RWPE2 (cell line): Measurements from ENCODE around the gene SEC16B.

ENCODE experiments used
- ATAC-seq: fragments of 200-7000 bp; cut with Tn5 transposase; 3 replicates; pipeline ENCODE4 v1.9.1; 2021; ENCODE audit warnings: low read depth
- DNase-seq: peaks from one replicate; pipeline ENCODE4 v3.0.0-alpha.2; 2020; ENCODE audit warnings: low spot score
- H3K27ac ChIP-seq: fragments of 450-650 bp; 2 replicates; pipeline ENCODE4 v1.5.1; 2017; ENCODE audit warnings: mild to moderate bottlenecking; ENCODE audit not compliant: poor library complexity, severe bottlenecking
- H3K27me3 ChIP-seq: fragments of 250-450 bp; sonication (Bioruptor Pico); 2 replicates; pipeline ENCODE4 v1.5.1; 2021; ENCODE audit warnings: mild to moderate bottlenecking, moderate library complexity; ENCODE audit not compliant: insufficient read depth, poor library complexity, severe bottlenecking
- H3K36me3 ChIP-seq: fragments of 250-450 bp; sonication (Bioruptor Pico); 2 replicates; pipeline ENCODE4 v1.5.1; 2020; ENCODE audit warnings: low read depth, mild to moderate bottlenecking, moderate library complexity
- H3K4me1 ChIP-seq: fragments of 250-450 bp; sonication (Bioruptor Pico); 2 replicates; pipeline ENCODE4 v1.5.1; 2021; ENCODE audit warnings: mild to moderate bottlenecking, moderate library complexity; ENCODE audit not compliant: insufficient read depth, poor library complexity, severe bottlenecking
- H3K4me3 ChIP-seq: fragments of 250-450 bp; sonication (Bioruptor Pico); 2 replicates; pipeline ENCODE4 v1.5.1; 2021; ENCODE audit warnings: mild to moderate bottlenecking, moderate library complexity; ENCODE audit not compliant: severe bottlenecking
- H3K9me3 ChIP-seq: fragments of 250-450 bp; sonication (Bioruptor Pico); 2 replicates; pipeline ENCODE4 v1.5.1; 2021; ENCODE audit warnings: mild to moderate bottlenecking, moderate library complexity; ENCODE audit not compliant: severe bottlenecking
- TF ChIP-seq, protein P1 (sequence below): fragments of 450-650 bp; IDR thresholded peaks from one replicate; pipeline ENCODE4 v1.5.1; 2017; ENCODE audit warnings: mild to moderate bottlenecking, moderate library complexity; ENCODE audit not compliant: poor library complexity, severe bottlenecking

The SEC16B gene

GRCh38 chr1:177897998-177898654 is 71.7 kb downstream of the SEC16B start:
- no peak for ATAC-seq
- H3K27ac ChIP-seq, result no peak overlapping the region
- DNase-seq, result no peak
- H3K27me3 ChIP-seq, result no peaks in the 10 kb centered on the region
- no peaks in the 10 kb centered on the region for H3K36me3 ChIP-seq
- TF ChIP-seq, protein P1, sequence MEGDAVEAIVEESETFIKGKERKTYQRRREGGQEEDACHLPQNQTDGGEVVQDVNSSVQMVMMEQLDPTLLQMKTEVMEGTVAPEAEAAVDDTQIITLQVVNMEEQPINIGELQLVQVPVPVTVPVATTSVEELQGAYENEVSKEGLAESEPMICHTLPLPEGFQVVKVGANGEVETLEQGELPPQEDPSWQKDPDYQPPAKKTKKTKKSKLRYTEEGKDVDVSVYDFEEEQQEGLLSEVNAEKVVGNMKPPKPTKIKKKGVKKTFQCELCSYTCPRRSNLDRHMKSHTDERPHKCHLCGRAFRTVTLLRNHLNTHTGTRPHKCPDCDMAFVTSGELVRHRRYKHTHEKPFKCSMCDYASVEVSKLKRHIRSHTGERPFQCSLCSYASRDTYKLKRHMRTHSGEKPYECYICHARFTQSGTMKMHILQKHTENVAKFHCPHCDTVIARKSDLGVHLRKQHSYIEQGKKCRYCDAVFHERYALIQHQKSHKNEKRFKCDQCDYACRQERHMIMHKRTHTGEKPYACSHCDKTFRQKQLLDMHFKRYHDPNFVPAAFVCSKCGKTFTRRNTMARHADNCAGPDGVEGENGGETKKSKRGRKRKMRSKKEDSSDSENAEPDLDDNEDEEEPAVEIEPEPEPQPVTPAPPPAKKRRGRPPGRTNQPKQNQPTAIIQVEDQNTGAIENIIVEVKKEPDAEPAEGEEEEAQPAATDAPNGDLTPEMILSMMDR, result no peak
- H3K4me3 ChIP-seq, result no peak overlapping the region
- H3K4me1 ChIP-seq, result no peaks in the 10 kb centered on the region
- H3K9me3 ChIP-seq, result no peaks in the 10 kb centered on the region

DNA sequence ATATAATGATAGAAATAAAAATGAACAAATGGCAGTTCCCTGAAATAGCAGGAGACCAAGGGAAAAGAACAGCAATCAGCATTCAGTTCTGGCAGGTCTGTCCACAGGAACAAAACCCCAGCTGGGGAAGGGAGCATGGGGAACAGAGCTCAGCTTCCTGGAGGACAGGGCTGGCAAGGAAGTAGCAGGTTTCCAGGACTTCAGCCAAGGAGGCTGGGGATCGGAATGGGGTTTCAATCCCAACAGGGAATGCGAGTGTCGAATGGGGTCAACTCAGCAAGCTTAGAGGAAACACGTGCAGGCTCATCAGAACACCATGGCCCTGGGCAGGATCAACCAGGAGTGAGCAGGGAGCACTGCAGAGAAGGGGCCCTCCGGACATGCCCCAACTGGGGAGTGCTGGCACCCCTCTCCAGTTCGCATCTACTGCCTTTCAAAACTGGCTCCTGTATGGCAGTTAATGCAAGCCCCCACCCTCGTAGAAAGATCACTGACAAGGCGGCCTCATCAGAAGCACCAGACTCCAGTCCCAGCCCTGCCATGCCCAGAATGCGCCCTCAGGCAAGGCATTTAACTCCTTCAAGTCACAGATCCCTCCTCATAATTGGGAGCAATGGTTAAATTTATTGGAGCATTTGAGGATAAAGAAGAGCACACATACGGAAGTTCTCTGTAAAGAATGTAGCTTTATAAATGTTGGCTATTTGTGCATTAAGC is 72.4 kb downstream of the SEC16B start:
- H3K27ac ChIP-seq, result no peak overlapping the region
- TF ChIP-seq, protein P1, result no peak
- H3K4me3 ChIP-seq, result no peak overlapping the region
- H3K36me3 ChIP-seq, result no peaks in the 10 kb centered on the region
- DNase-seq (no peak), ATAC-seq (no peak)
- no peaks in the 10 kb centered on the region for H3K9me3 ChIP-seq
- no peaks in the 10 kb centered on the region for H3K27me3 ChIP-seq
- H3K4me1 ChIP-seq, result no peaks in the 10 kb centered on the region
